HUES64 (cell line): ENCODE measurements around the gene GPR85. TPM values are rescaled to one million over a fixed set of nuclear protein-coding genes. Genes with fewer than 3 reads are reported as not detected.
"Not testable (repeated sequence)": the region's sequence is repeated elsewhere in the genome, so short reads cannot be mapped to it uniquely, and the experiment has no call there.

Source experiments
- H3K27ac ChIP-seq: 2 replicates; pipeline ENCODE4 v1.7.0; 2013; ENCODE audit warnings: low read depth, low read length, inconsistent platforms
- H3K27me3 ChIP-seq: 2 replicates; pipeline ENCODE4 v1.6.1; 2013; ENCODE audit warnings: mild to moderate bottlenecking, low read length; ENCODE audit not compliant: insufficient read depth
- H3K36me3 ChIP-seq: 2 replicates; pipeline ENCODE4 v1.6.1; 2013; ENCODE audit warnings: mild to moderate bottlenecking, low read length; ENCODE audit not compliant: insufficient read depth
- H3K4me1 ChIP-seq: 2 replicates; pipeline ENCODE4 v1.6.1; 2013; ENCODE audit warnings: mild to moderate bottlenecking, low read length, moderate library complexity; ENCODE audit not compliant: insufficient read depth
- H3K4me3 ChIP-seq: 2 replicates; pipeline ENCODE4 v1.5.1; 2013; ENCODE audit warnings: mild to moderate bottlenecking, low read length, moderate library complexity
- H3K9ac ChIP-seq: 2 replicates; pipeline ENCODE4 v1.6.1; 2013; ENCODE audit warnings: mild to moderate bottlenecking, low read depth, low read length
- H3K9me3 ChIP-seq: 2 replicates; pipeline ENCODE4 v1.6.1; 2013; ENCODE audit warnings: low read depth, low read length; ENCODE audit not compliant: insufficient read depth
- WGBS: fragments of 150-250, 120-280 bp; methylation state at CpG from one replicate; pipeline ENCODE4 v1.1.7; 2013; ENCODE audit warnings: missing lambda C conversion rate; 5-methylcytosine and 5-hydroxymethylcytosine counted together
- polyA plus RNA-seq, 2 experiments: library from polyadenylated mRNA; stranded (reverse); fragments of 50-300 nt; gene quantifications; one replicate each; pipeline ENCODE4 v1.2.3, GENCODE V29; 2013

The GPR85 gene
- 0.25 TPM for polyA plus RNA-seq (2013, experiment 1 of 2)
- polyA plus RNA-seq (2013, experiment 2 of 2), result 1.1 TPM

DNA sequence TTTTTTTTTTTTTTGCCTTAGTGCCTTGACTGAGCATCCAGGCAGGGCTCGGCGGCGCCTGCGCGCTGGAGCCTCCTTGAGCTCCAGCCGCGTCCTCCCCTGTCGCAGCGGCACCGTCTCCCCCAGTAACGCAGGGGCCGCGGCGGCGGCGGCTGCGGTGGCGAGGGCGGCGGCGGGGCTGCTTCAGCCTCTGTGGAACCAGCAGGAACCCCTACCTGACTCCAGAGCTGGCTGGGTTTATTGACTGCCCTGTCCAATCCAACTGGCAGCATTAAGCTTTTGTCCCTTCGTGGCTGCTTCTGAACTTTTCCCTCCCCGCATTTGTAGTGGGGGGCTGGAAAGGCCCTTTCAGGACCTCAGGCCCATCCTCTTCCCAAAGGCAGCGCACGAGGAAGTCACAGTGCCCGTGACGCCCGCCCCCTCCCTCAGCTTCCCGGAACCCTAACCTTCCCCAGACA, at the start of gene GPR85:
TSS of gene GPR85 (minus strand) at position 397 of the 458 bp plus-strand sequence. CDS start 2,106 bp downstream, outside the sequence.
- H3K4me1 ChIP-seq, result peaks cover 20% of the 10 kb centered on the region
- peak within 1 kb of the TSS; percentile 69 for H3K4me3 ChIP-seq
- peak within 1 kb of the TSS; percentile 58 for H3K9ac ChIP-seq
- H3K9me3 ChIP-seq, result no peaks in the 10 kb centered on the region
- no peak within 1 kb of the TSS for H3K27ac ChIP-seq
- H3K36me3 ChIP-seq, result no peaks in the 10 kb centered on the region
- 2% methylated on average over 29 of the region's 29 CpGs for WGBS
- peaks cover 58% of the 10 kb centered on the region for H3K27me3 ChIP-seq

DNA sequence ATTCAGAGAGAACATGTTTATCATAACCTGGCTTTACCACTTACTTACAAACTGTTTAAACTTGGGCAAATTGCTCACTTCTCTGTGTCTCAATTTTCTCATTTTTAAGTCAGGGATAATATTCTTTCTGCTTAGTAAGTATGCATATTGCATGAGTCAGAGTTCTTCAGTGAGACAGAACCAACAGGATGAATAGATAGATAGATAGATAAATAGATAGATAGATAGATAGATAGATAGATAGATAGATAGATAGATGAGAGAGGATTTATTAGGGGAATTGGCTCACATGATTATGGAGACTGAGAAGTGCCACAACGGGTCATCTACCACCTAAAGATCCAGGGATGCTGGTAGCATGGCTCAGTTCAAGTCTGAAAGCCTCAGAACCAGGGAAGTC, 47.4 kb upstream of the GPR85 start:
- Histone ChIP-seq H3K9ac (no peak overlapping the region), H3K4me3 (no peak overlapping the region), H3K27ac (no peak overlapping the region), H3K36me3 (no peaks in the 10 kb centered on the region), H3K9me3 (no peaks in the 10 kb centered on the region), H3K27me3 (no peaks in the 10 kb centered on the region), H3K4me1 (no peaks in the 10 kb centered on the region)
- 97% methylated on average over 1 of the region's 1 CpG for WGBS

DNA sequence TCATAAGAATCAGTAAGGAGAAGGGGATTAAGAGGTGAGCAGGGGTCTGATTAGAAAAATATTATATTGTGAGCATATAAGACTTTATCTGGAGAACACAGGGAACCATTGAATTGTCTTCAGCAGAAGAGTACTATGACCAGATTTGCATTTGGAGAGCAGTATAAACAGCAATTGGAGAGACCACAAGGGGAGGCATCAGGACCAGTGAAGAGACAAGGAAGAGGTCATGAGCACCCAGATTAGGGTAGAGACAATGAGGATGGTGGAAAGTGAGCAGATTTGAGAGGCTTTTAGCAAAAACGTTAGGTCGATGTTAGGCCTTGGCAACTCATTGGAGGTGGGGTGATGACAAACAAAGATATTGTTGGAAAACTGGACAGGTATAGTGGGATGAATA, 44.7 kb upstream of the GPR85 start:
- Histone ChIP-seq H3K27ac (no peak overlapping the region), H3K36me3 (no peaks in the 10 kb centered on the region)
- 91% methylated on average over 2 of the region's 2 CpGs for WGBS

DNA sequence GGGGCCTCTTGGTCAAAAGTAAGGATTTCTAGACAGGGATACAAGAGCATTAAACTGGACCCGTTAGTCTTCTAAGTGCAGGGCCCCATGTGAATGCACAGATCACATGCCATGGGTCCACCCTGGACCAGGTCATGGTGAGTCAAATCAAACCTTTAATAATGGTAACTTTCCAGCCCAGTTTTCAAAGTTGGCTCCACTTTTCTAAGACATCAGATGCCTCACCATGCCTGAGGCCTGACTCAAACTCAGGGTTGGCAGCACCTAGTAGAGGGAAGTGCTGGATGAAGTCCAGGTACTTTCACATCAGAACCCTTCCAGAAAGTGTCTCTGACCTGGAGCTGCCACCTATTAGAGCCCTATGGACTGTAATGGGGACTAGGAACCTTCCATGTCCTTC, 41.4 kb upstream of the GPR85 start:
- no peak overlapping the region for H3K4me3 ChIP-seq
- peaks cover 3% of the 10 kb centered on the region; the same call in 1 of the 2 replicates for H3K27me3 ChIP-seq
- H3K36me3 ChIP-seq, result no peaks in the 10 kb centered on the region
- no peak overlapping the region for H3K27ac ChIP-seq
- H3K9ac ChIP-seq, result no peak overlapping the region
- no peaks in the 10 kb centered on the region for H3K4me1 ChIP-seq
- no peaks in the 10 kb centered on the region for H3K9me3 ChIP-seq
- 96% methylated on average over 1 of the region's 1 CpG for WGBS

More for the DNA sequence above, 44.7 kb upstream of the GPR85 start:
- H3K9me3 ChIP-seq, result no peaks in the 10 kb centered on the region
- no peak overlapping the region for H3K4me3 ChIP-seq
- H3K27me3 ChIP-seq, result no peaks in the 10 kb centered on the region
- no peaks in the 10 kb centered on the region for H3K4me1 ChIP-seq
- H3K9ac ChIP-seq, result no peak overlapping the region

GRCh38 chr7:113125728-113126127, 39.1 kb upstream of the GPR85 start:
- H3K4me3 ChIP-seq, result no peak overlapping the region
- 94% methylated on average over 2 of the region's 2 CpGs for WGBS
- no peaks in the 10 kb centered on the region for H3K4me1 ChIP-seq
- no peak overlapping the region for H3K9ac ChIP-seq
- peaks cover 10% of the 10 kb centered on the region; the same call in 1 of the 2 replicates for H3K27me3 ChIP-seq
- no peaks in the 10 kb centered on the region for H3K9me3 ChIP-seq
- no peaks in the 10 kb centered on the region for H3K36me3 ChIP-seq
- no peak overlapping the region for H3K27ac ChIP-seq

DNA sequence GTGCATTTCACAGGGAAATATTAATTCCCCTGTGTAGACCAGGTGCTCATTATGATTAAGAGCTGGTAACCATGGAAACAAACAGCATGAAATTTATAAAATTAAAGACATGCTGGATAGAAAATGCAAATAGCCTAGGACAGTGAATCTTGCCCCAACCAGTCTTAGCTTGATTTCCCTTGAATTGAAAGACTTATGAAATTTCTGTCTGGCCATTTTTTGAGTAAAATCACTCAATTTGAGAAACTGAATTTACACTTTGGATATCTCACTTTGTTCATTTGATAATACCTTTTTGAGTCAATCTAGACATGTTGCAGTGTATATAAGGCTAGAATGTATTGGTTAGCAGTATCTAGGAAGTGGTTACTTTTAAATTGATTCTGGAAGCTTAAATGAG, 36.1 kb upstream of the GPR85 start:
- Histone ChIP-seq H3K36me3 (no peaks in the 10 kb centered on the region), H3K27ac (no peak overlapping the region), H3K4me3 (no peak overlapping the region), H3K9me3 (no peaks in the 10 kb centered on the region), H3K9ac (no peak overlapping the region), H3K4me1 (peaks cover 5% of the 10 kb centered on the region; the same call in 1 of the 2 replicates), H3K27me3 (peaks cover 27% of the 10 kb centered on the region)

- WGBS, result 100% methylated on average over 1 of the region's 1 CpG
- Histone ChIP-seq H3K27me3 (peaks cover 27% of the 10 kb centered on the region), H3K27ac (no peak overlapping the region), H3K9me3 (no peaks in the 10 kb centered on the region), H3K36me3 (peaks cover 15% of the 10 kb centered on the region), H3K9ac (no peak overlapping the region), H3K4me1 (peaks cover 12% of the 10 kb centered on the region), H3K4me3 (no peak overlapping the region)
Observed at GRCh38 chr7:113120647-113121046, 34.0 kb upstream of the GPR85 start.

DNA sequence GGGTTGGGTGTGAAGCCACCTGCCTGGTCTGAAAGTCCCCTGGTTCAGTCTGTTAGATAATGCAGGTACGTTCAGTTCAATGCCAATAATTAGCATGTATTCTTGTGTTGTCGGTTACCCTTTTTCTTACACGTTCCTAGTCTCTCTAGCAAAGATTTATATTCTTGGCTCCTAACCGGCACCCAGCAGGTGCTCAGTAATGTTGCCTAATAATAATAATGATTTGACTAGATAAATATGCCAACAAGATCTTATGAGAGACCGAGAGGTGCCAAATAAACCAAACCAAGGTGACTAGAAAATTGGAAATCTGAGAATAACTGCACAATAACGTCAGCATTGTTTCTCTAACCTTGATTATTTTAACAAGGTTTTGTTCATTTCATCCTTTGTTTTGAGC, 32.8 kb upstream of the GPR85 start:
- no peak overlapping the region for H3K4me3 ChIP-seq

DNA sequence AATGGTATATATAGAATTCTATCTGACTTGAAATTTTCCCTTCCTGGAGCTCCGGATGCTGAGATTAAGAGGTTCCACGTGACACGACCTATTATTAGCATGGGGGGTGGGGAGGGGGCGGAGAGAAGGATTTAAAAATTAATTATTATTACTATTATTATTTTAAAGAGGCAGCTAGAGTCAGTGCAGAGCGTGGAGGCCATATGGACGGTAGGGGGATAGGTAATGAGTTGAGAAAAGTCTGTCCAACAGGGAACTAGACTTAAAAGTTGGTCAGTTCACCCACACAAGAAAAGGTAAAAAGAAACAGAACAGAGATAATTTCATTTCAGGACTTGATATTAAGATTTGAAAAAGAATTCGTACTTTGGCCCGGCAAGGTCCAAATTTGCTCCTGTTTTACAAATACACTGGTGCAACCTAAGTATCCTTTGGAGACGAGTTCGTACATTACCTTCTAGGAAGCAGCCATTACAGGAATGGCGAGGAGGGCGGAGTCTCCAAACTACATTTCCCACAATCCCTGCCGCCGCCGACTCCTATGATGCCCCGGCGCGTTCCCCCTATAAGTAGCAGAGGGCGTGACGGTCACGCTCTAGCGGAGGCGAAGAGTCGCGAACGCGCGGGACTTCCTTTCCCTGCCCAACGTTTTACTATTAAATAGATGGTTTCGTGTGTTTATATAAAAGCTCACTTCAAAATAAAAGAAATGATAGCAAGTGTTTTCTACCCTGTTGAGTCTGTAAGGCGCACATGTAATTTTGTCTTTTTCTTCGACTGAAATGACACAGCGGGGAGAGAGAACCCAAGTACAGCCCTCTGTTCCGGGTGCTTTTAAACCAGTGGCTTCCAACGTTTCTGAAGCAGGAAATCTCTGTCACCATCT, 31.7 kb upstream of the GPR85 start, which contains the start of gene SMIM30:
TSS of gene SMIM30 (minus strand) at position 481 of the 886 bp plus-strand sequence. CDS start 976 bp downstream, outside the sequence.
- H3K4me3 ChIP-seq, result peak within 1 kb of the TSS; percentile 93

More for the DNA sequence above, 32.8 kb upstream of the GPR85 start:
- 93% methylated on average over 5 of the region's 6 CpGs for WGBS
- Histone ChIP-seq H3K36me3 (peaks cover 23% of the 10 kb centered on the region), H3K9me3 (no peaks in the 10 kb centered on the region), H3K4me1 (peaks cover 12% of the 10 kb centered on the region), H3K9ac (no peak overlapping the region), H3K27ac (no peak overlapping the region), H3K27me3 (peaks cover 27% of the 10 kb centered on the region)

DNA sequence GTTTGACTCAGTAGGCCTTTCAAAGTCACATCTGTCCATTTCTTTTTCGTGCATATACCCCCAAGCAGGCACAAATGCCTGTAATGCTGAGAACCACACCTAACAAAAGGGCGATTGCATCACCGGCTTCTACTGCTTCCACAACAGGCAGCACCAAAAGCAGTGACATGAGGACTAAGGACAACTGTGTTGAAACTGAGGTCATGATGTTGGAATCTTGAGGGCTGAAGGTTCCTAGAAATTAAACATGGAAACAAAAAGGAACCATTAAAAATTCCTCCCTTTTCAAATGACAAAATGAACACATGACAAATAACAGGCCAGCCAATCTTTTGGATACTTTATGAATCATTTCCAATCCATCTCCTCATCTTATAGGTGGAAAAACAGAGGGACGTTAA, 30.7 kb upstream of the GPR85 start:
- Histone ChIP-seq H3K4me3 (peak overlapping the region; percentile 93), H3K4me1 (peaks cover 12% of the 10 kb centered on the region), H3K27me3 (peaks cover 24% of the 10 kb centered on the region), H3K36me3 (peaks cover 26% of the 10 kb centered on the region), H3K9ac (peak overlapping the region; percentile 86)
- H3K27ac ChIP-seq, H3K9me3 ChIP-seq: not testable (repeated sequence)
- 86% methylated on average over 4 of the region's 4 CpGs for WGBS

More for the DNA sequence above, 31.7 kb upstream of the GPR85 start, which contains the start of gene SMIM30:
- no peaks in the 10 kb centered on the region for H3K9me3 ChIP-seq
- H3K9ac ChIP-seq, result peak within 1 kb of the TSS; percentile 86
- H3K4me1 ChIP-seq, result peaks cover 12% of the 10 kb centered on the region
- peak within 1 kb of the TSS; percentile 31; the same call in 1 of the 2 replicates for H3K27ac ChIP-seq
- H3K36me3 ChIP-seq, result peaks cover 23% of the 10 kb centered on the region
- H3K27me3 ChIP-seq, result peaks cover 24% of the 10 kb centered on the region
- under 1% methylated on average over 24 of the region's 35 CpGs for WGBS

DNA sequence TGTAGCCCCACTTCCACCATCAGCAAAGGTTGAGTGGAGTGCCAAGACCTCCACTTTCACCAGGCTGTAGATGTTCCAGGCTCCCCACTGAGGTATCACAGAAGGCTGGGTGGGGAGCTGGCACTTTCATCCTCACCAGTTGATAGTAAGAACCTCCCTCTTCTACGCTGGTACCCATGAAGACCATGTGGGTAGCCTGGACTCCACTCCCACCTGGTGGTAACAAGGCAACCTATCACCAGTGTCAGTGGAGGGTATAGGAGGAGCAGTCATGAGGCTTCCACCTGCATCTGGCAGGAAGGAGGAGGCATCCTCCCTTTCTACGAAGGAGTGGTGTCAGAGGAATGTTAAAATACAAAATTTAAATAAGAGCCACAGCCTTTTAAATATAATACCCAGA, 27.3 kb upstream of the GPR85 start:
- Histone ChIP-seq H3K4me3 (no peak overlapping the region), H3K36me3 (peaks cover 26% of the 10 kb centered on the region), H3K27ac (no peak overlapping the region), H3K9ac (no peak overlapping the region), H3K9me3 (no peaks in the 10 kb centered on the region), H3K4me1 (peaks cover 10% of the 10 kb centered on the region), H3K27me3 (peaks cover 2% of the 10 kb centered on the region; the same call in 1 of the 2 replicates)
- WGBS, result 83% methylated on average over 1 of the region's 2 CpGs
